AG09319 (cell line): ENCODE data around the gene SSNA1.

Experiments
- DNase-seq: peaks from one replicate; pipeline ENCODE4 v3.0.0-alpha.2; 2010; ENCODE audit warnings: low read depth; ENCODE audit errors: extremely low read depth
- CTCF ChIP-seq: IDR thresholded peaks from 2 replicates; pipeline ENCODE4 v1.5.1; 2011; ENCODE audit warnings: low read depth, mild to moderate bottlenecking, inconsistent platforms, low read length, moderate library complexity

The SSNA1 gene

GRCh38 chr9:137176302-137177182 lies 11.9 kb upstream of the SSNA1 start:
- TF ChIP-seq CTCF = peak; percentile 46
- DNase-seq = no peak

GRCh38 chr9:137178201-137178938 lies 10.1 kb upstream of the SSNA1 start:
- DNase-seq = no peak

GRCh38 chr9:137178939-137179630 lies 9.4 kb upstream of the SSNA1 start:
- TF ChIP-seq CTCF = no peak
- DNase-seq = no peak

More at GRCh38 chr9:137178201-137178938, 10.1 kb upstream of the SSNA1 start:
- TF ChIP-seq CTCF = no peak

- no peak for TF ChIP-seq CTCF
- DNase-seq = no peak
Measured at GRCh38 chr9:137179761-137180160, 8.7 kb upstream of the SSNA1 start.

GRCh38 chr9:137180491-137180890 lies 8.0 kb upstream of the SSNA1 start:
- no peak for DNase-seq
- no peak for TF ChIP-seq CTCF

- no peak for DNase-seq
- TF ChIP-seq CTCF = no peak
Measured at GRCh38 chr9:137181680-137182079, 6.8 kb upstream of the SSNA1 start.
